ENCODE measurements around the gene SPG11. TPM values are rescaled to one million over a fixed set of nuclear protein-coding genes. Genes with fewer than 3 reads are reported as not detected.
A peak's percentile ranks its signal among the peaks of the same experiment; 100 is the strongest.
"Not testable (repeated sequence)": the region's sequence is repeated elsewhere in the genome, so short reads cannot be mapped to it uniquely, and the experiment has no call there.

The SPG11 gene
- total and polyA plus RNA-seq, 2 experiments from 2014 or later = 23.3 to 42.2 TPM

DNA sequence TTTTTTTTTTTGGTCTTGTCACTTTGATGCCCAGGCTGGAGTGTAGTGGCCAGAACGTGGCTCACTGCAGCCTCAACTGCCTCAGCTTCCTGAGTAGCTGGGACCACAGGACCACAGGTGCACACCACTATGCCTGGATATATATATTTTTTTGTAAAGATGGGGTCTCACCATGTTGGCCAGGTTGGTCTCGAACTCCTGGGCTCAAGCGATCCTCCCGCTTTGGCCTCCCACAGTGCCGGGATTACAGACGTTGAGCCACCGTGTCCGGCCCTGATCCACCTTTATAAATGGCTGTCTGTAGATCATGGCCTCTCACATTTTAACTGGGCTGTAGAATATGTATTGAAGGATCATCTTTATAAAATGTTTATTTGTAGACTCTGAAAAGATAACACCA lies 128.4 kb downstream of the SPG11 start:
- H3K4me1 ChIP-seq (ENCODE audit: insufficient read depth) = peaks cover 9% of the 10 kb centered on the region
- DNase-seq (ENCODE audit: low spot score) = no peak
- peaks cover 39% of the 10 kb centered on the region for H3K79me2 ChIP-seq (replicated peaks; ENCODE audit: insufficient read depth)
- Mint-ChIP-seq H3K27me3 (ENCODE audit: insufficient read depth, low read depth, poor library complexity) (peaks cover 5% of the 10 kb centered on the region), H3K4me3 (peak overlapping the region; percentile 83), H3K9me3 (no peaks in the 10 kb centered on the region), H3K4me1 (peaks cover 18% of the 10 kb centered on the region), H3K27ac (no peak overlapping the region), H3K36me3 (ENCODE audit: low read depth) (peaks cover 33% of the 10 kb centered on the region)
- peak overlapping the region; percentile 91 for H3K4me2 ChIP-seq
- peaks cover 17% of the 10 kb centered on the region; the same call in 1 of the 2 replicates for H3K36me3 ChIP-seq (ENCODE audit: insufficient read depth)
- H3K4me3 ChIP-seq = peak overlapping the region; percentile 75
- no peak overlapping the region for H2AFZ ChIP-seq
- no peaks in the 10 kb centered on the region for H3K27me3 ChIP-seq (ENCODE audit: insufficient read depth)
- H3K9me2 ChIP-seq (ENCODE audit: insufficient read depth) = no peaks in the 10 kb centered on the region
- H4K20me1 ChIP-seq (replicated peaks; ENCODE audit: insufficient read depth) = peaks cover 11% of the 10 kb centered on the region
- 0 out of 2 replicates have a peak overlapping the region, but pooled peaks have one; percentile 99 for H3K27ac ChIP-seq (ENCODE audit: low read depth)
- TF ChIP-seq STAT1 (IDR thresholded peaks at IDR 0.05; ENCODE audit: unreplicated experiment) (no peak), POLR2AphosphoS5 (IDR thresholded peaks at IDR 0.05; ENCODE audit: low read depth) (no peak), CREB1 (CRISPR knock-in tag; IDR thresholded peaks at IDR 0.05; ENCODE audit: low read depth) (no peak), EZH2 (IDR thresholded peaks at IDR 0.05; ENCODE audit: low read depth, unreplicated experiment) (no peak)
- TF ChIP-seq, protein P1, sequence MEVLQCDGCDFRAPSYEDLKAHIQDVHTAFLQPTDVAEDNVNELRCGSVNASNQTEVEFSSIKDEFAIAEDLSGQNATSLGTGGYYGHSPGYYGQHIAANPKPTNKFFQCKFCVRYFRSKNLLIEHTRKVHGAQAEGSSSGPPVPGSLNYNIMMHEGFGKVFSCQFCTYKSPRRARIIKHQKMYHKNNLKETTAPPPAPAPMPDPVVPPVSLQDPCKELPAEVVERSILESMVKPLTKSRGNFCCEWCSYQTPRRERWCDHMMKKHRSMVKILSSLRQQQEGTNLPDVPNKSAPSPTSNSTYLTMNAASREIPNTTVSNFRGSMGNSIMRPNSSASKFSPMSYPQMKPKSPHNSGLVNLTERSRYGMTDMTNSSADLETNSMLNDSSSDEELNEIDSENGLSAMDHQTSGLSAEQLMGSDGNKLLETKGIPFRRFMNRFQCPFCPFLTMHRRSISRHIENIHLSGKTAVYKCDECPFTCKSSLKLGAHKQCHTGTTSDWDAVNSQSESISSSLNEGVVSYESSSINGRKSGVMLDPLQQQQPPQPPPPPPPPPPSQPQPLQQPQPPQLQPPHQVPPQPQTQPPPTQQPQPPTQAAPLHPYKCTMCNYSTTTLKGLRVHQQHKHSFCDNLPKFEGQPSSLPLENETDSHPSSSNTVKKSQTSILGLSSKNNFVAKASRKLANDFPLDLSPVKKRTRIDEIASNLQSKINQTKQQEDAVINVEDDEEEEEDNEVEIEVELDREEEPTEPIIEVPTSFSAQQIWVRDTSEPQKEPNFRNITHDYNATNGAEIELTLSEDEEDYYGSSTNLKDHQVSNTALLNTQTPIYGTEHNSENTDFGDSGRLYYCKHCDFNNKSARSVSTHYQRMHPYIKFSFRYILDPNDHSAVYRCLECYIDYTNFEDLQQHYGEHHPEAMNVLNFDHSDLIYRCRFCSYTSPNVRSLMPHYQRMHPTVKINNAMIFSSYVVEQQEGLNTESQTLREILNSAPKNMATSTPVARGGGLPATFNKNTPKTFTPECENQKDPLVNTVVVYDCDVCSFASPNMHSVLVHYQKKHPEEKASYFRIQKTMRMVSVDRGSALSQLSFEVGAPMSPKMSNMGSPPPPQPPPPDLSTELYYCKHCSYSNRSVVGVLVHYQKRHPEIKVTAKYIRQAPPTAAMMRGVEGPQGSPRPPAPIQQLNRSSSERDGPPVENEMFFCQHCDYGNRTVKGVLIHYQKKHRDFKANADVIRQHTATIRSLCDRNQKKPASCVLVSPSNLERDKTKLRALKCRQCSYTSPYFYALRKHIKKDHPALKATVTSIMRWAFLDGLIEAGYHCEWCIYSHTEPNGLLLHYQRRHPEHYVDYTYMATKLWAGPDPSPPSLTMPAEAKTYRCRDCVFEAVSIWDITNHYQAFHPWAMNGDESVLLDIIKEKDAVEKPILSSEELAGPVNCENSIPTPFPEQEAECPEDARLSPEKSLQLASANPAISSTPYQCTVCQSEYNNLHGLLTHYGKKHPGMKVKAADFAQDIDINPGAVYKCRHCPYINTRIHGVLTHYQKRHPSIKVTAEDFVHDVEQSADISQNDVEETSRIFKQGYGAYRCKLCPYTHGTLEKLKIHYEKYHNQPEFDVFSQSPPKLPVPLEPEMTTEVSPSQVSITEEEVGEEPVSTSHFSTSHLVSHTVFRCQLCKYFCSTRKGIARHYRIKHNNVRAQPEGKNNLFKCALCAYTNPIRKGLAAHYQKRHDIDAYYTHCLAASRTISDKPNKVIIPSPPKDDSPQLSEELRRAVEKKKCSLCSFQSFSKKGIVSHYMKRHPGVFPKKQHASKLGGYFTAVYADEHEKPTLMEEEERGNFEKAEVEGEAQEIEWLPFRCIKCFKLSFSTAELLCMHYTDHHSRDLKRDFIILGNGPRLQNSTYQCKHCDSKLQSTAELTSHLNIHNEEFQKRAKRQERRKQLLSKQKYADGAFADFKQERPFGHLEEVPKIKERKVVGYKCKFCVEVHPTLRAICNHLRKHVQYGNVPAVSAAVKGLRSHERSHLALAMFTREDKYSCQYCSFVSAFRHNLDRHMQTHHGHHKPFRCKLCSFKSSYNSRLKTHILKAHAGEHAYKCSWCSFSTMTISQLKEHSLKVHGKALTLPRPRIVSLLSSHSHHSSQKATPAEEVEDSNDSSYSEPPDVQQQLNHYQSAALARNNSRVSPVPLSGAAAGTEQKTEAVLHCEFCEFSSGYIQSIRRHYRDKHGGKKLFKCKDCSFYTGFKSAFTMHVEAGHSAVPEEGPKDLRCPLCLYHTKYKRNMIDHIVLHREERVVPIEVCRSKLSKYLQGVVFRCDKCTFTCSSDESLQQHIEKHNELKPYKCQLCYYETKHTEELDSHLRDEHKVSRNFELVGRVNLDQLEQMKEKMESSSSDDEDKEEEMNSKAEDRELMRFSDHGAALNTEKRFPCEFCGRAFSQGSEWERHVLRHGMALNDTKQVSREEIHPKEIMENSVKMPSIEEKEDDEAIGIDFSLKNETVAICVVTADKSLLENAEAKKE (CRISPR knock-in tag; IDR thresholded peaks at IDR 0.05) = no peak
- H3F3A ChIP-seq (replicated peaks; ENCODE audit: low read depth) = peaks cover 22% of the 10 kb centered on the region; the same call in 1 of the 2 replicates
- ATAC-seq = no peak

DNA sequence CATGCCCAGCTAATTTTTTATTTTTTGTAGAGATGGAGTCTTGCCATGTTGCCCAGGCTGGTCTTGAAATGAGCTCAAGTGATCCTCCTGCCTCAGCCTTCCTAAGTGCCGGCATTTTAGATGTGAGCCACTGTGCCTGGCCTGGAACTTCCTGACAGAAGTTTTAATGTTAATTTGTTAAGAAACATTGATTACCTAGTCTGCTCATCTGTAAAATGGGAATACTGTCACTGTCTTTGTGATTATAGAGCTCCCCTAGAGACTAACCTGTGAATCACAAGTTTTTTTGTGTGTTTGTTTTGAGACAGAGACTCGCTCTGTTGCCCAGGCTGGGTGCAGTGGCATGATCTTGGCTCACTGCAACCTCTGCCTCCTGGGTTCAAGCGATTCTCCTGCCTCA lies 130.8 kb downstream of the SPG11 start:
- ATAC-seq = no peak
- no peak overlapping the region for H3K4me2 ChIP-seq
- H3K4me3 ChIP-seq = no peak overlapping the region
- Mint-ChIP-seq H3K27ac (no peak overlapping the region), H3K9me3 (no peaks in the 10 kb centered on the region), H3K4me3 (no peak overlapping the region), H3K27me3 (ENCODE audit: insufficient read depth, low read depth, poor library complexity) (peaks cover 5% of the 10 kb centered on the region), H3K4me1 (peaks cover 10% of the 10 kb centered on the region), H3K36me3 (ENCODE audit: low read depth) (peaks cover 12% of the 10 kb centered on the region)
- no peak overlapping the region for H3K27ac ChIP-seq (ENCODE audit: low read depth)
- TF ChIP-seq CTCF (conservative IDR thresholded peaks at IDR 0.05; ENCODE audit: low read depth in 2 of 2) (peak in 1 of 2 experiments; percentile 63; a peak in 3 of 4 replicates), NANOG (IDR thresholded peaks at IDR 0.05; ENCODE audit: borderline replicate concordance) (no peak)
- H3K4me1 ChIP-seq (ENCODE audit: insufficient read depth) = no peaks in the 10 kb centered on the region; the same call in 1 of the 2 replicates
- 0 out of 2 replicates have a peak, but pooled peaks cover 5% of the 10 kb centered on the region for H4K20me1 ChIP-seq (replicated peaks; ENCODE audit: insufficient read depth)
- no peaks in the 10 kb centered on the region for H3K9me2 ChIP-seq (ENCODE audit: insufficient read depth)
- H3K79me2 ChIP-seq (replicated peaks; ENCODE audit: insufficient read depth) = peaks cover 16% of the 10 kb centered on the region
- peaks cover 22% of the 10 kb centered on the region; the same call in 1 of the 2 replicates for H3F3A ChIP-seq (replicated peaks; ENCODE audit: low read depth)
- peak; percentile 49 for DNase-seq (ENCODE audit: low spot score)
- H3K27me3 ChIP-seq (ENCODE audit: insufficient read depth) = no peaks in the 10 kb centered on the region
- H3K36me3 ChIP-seq (ENCODE audit: insufficient read depth) = 0 out of 2 replicates have a peak, but pooled peaks cover 4% of the 10 kb centered on the region
- no peak overlapping the region for H2AFZ ChIP-seq

- not testable (repeated sequence) for H3K4me1 ChIP-seq (ENCODE audit: insufficient read depth); H3K27me3 ChIP-seq (ENCODE audit: insufficient read depth); H2AFZ ChIP-seq; H3K36me3 ChIP-seq (ENCODE audit: insufficient read depth); H3K9me3 Mint-ChIP-seq; H3K4me3 ChIP-seq; H3K27me3 Mint-ChIP-seq (ENCODE audit: insufficient read depth, low read depth, poor library complexity); H3K27ac ChIP-seq (ENCODE audit: low read depth); H3K27ac Mint-ChIP-seq; H3K4me2 ChIP-seq; H4K20me1 ChIP-seq (replicated peaks; ENCODE audit: insufficient read depth); DNase-seq (ENCODE audit: low spot score); H3K9me2 ChIP-seq (ENCODE audit: insufficient read depth); ATAC-seq; H3K4me3 Mint-ChIP-seq
- Mint-ChIP-seq H3K4me1 (peaks cover 10% of the 10 kb centered on the region), H3K36me3 (ENCODE audit: low read depth) (peaks cover 11% of the 10 kb centered on the region)
- Histone ChIP-seq H3F3A (replicated peaks; ENCODE audit: low read depth) (peaks cover 22% of the 10 kb centered on the region; the same call in 1 of the 2 replicates), H3K79me2 (replicated peaks; ENCODE audit: insufficient read depth) (peaks cover 13% of the 10 kb centered on the region)
Observed at GRCh38 chr15:44532275-44532674, 131.2 kb downstream of the SPG11 start.

Data from GM23338 (cell line).